DOHH2 (cell line): ENCODE results near the gene MUC12.
"Not testable (repeated sequence)": the region's sequence is repeated elsewhere in the genome, so short reads cannot be mapped to it uniquely, and the experiment has no call there.

Experiments
- H3F3A ChIP-seq: fragments of 200-600 bp; sonication (generic), shearing (Covaris generic); 2 replicates; pipeline ENCODE4 v1.6.0; 2016; ENCODE audit warnings: antibody characterized with exemption, mild to moderate bottlenecking; ENCODE audit not compliant: control insufficient read depth, insufficient read depth
- H3K27ac ChIP-seq: fragments of 200-600 bp; sonication (generic); 2 replicates; pipeline ENCODE4 v1.5.1; 2014; ENCODE audit warnings: low read depth, mild to moderate bottlenecking, low read length, moderate library complexity
- H3K27me3 ChIP-seq: fragments of 200-600 bp; sonication (generic); 2 replicates; pipeline ENCODE4 v1.6.1; 2014; ENCODE audit warnings: mild to moderate bottlenecking, low read length, mixed read lengths; ENCODE audit not compliant: control insufficient read depth
- H3K36me3 ChIP-seq: fragments of 200-600 bp; sonication (generic); 2 replicates; pipeline ENCODE4 v1.6.1; 2014; ENCODE audit warnings: mild to moderate bottlenecking, low read length, moderate library complexity, mixed read lengths; ENCODE audit not compliant: control insufficient read depth
- H3K4me1 ChIP-seq: fragments of 200-600 bp; sonication (generic); 2 replicates; pipeline ENCODE4 v1.6.1; 2014; ENCODE audit warnings: mild to moderate bottlenecking, low read length, mixed read lengths; ENCODE audit not compliant: control insufficient read depth
- H3K4me2 ChIP-seq: fragments of 200-600 bp; sonication (generic); 2 replicates; pipeline ENCODE4 v1.6.0; 2014; ENCODE audit warnings: mild to moderate bottlenecking, low read length, moderate library complexity
- H3K4me3 ChIP-seq: fragments of 200-600 bp; sonication (generic); 2 replicates; pipeline ENCODE4 v1.5.1; 2014; ENCODE audit warnings: mild to moderate bottlenecking, low read length, mixed read lengths
- H3K79me2 ChIP-seq: fragments of 200-600 bp; sonication (generic); 2 replicates; pipeline ENCODE4 v1.6.1; 2014; ENCODE audit warnings: mild to moderate bottlenecking, low read length, mixed read lengths; ENCODE audit not compliant: control insufficient read depth
- H3K9me2 ChIP-seq: fragments of 200-600 bp; sonication (generic); replicated peaks from 2 replicates; pipeline ENCODE4 v1.6.1; 2014; ENCODE audit warnings: mild to moderate bottlenecking, low read length, mixed read lengths; ENCODE audit not compliant: control insufficient read depth
- H3K9me3 ChIP-seq: fragments of 200-600 bp; sonication (generic); 2 replicates; pipeline ENCODE4 v1.6.1; 2014; ENCODE audit warnings: antibody characterized with exemption, low read length, mixed read lengths; ENCODE audit not compliant: control insufficient read depth, insufficient read depth
- H4K20me1 ChIP-seq: fragments of 200-600 bp; sonication (generic); 2 replicates; pipeline ENCODE4 v1.6.0; 2014; ENCODE audit warnings: low read depth, mild to moderate bottlenecking, antibody characterized with exemption, low read length, moderate library complexity; ENCODE audit not compliant: control insufficient read depth, insufficient read depth
- CTCF ChIP-seq: fragments of 200-600 bp; sonication (generic); IDR thresholded peaks from one replicate; pipeline ENCODE4 v1.5.1; 2014; ENCODE audit warnings: antibody characterized with exemption, mild to moderate bottlenecking, low read depth, low read length; ENCODE audit not compliant: poor library complexity, severe bottlenecking
- EZH2phosphoT487 ChIP-seq: fragments of 200-600 bp; sonication (generic); IDR thresholded peaks from 2 replicates; pipeline ENCODE4 v1.6.1; 2017; ENCODE audit warnings: borderline replicate concordance, mild to moderate bottlenecking, antibody characterized with exemption, low read length, moderate library complexity, mixed read lengths

MUC12 gene

GRCh38 chr7:101060992-101061391 lies 91.6 kb downstream of the MUC12 start:
- H3F3A ChIP-seq: no peaks in the 10 kb centered on the region
- no peaks in the 10 kb centered on the region for H4K20me1 ChIP-seq
- H3K4me1 ChIP-seq: no peaks in the 10 kb centered on the region
- H3K27ac ChIP-seq: no peak overlapping the region
- no peak overlapping the region for H3K4me2 ChIP-seq
- no peaks in the 10 kb centered on the region for H3K36me3 ChIP-seq
- H3K4me3 ChIP-seq: no peak overlapping the region
- no peaks in the 10 kb centered on the region for H3K79me2 ChIP-seq
- H3K9me2 ChIP-seq: no peaks in the 10 kb centered on the region
- no peak for TF ChIP-seq EZH2phosphoT487
- peaks cover 16% of the 10 kb centered on the region for H3K27me3 ChIP-seq
- H3K9me3 ChIP-seq: no peaks in the 10 kb centered on the region

- H3K4me1 ChIP-seq, H3K4me2 ChIP-seq, H3K9me3 ChIP-seq, H3K36me3 ChIP-seq, H3K79me2 ChIP-seq, H3K9me2 ChIP-seq, H3K27me3 ChIP-seq, H3K4me3 ChIP-seq, H3K27ac ChIP-seq, H4K20me1 ChIP-seq, H3F3A ChIP-seq: not testable (repeated sequence)
Measured at GRCh38 chr7:101064176-101064550, 94.8 kb downstream of the MUC12 start.

- H3K4me3 ChIP-seq, H3K79me2 ChIP-seq, H4K20me1 ChIP-seq, H3K4me2 ChIP-seq, H3K9me3 ChIP-seq, H3K27ac ChIP-seq, H3K27me3 ChIP-seq, H3K36me3 ChIP-seq, H3K9me2 ChIP-seq, H3F3A ChIP-seq, H3K4me1 ChIP-seq: not testable (repeated sequence)
Measured at GRCh38 chr7:101065162-101065561, 95.8 kb downstream of the MUC12 start.

- H3K27me3 ChIP-seq: peaks cover 4% of the 10 kb centered on the region; the same call in 1 of the 2 replicates
Measured at GRCh38 chr7:101066141-101066832, 96.9 kb downstream of the MUC12 start.

More at GRCh38 chr7:101066141-101066832, 96.9 kb downstream of the MUC12 start:
- H3K9me3 ChIP-seq: no peaks in the 10 kb centered on the region
- no peaks in the 10 kb centered on the region for H3K36me3 ChIP-seq
- no peaks in the 10 kb centered on the region for H3K9me2 ChIP-seq
- H3K4me3 ChIP-seq: no peak overlapping the region
- H3K79me2 ChIP-seq: no peaks in the 10 kb centered on the region
- no peaks in the 10 kb centered on the region for H4K20me1 ChIP-seq
- no peaks in the 10 kb centered on the region for H3F3A ChIP-seq
- no peaks in the 10 kb centered on the region for H3K4me1 ChIP-seq
- H3K27ac ChIP-seq: no peak overlapping the region
- no peak for TF ChIP-seq EZH2phosphoT487
- TF ChIP-seq CTCF: no peak
- H3K4me2 ChIP-seq: no peak overlapping the region
